ENCODE results near the gene MECP2.
"Not testable (repeated sequence)": the region's sequence is repeated elsewhere in the genome, so short reads cannot be mapped to it uniquely, and the experiment has no call there.

The MECP2 gene

GRCh38 chrX:154097589-154098541, at the start of gene MECP2:
Gene MECP2 (minus strand): TSS chrX:154097717.
- peak; percentile 95 for DNase-seq

- not testable (repeated sequence) for DNase-seq
Observed at GRCh38 chrX:154144010-154144409, 46.5 kb upstream of the MECP2 start, which contains the start of gene OPN1LW. Gene OPN1LW (plus strand): TSS chrX:154144243. CDS start chrX:154144284, 41 bp downstream.

DNA sequence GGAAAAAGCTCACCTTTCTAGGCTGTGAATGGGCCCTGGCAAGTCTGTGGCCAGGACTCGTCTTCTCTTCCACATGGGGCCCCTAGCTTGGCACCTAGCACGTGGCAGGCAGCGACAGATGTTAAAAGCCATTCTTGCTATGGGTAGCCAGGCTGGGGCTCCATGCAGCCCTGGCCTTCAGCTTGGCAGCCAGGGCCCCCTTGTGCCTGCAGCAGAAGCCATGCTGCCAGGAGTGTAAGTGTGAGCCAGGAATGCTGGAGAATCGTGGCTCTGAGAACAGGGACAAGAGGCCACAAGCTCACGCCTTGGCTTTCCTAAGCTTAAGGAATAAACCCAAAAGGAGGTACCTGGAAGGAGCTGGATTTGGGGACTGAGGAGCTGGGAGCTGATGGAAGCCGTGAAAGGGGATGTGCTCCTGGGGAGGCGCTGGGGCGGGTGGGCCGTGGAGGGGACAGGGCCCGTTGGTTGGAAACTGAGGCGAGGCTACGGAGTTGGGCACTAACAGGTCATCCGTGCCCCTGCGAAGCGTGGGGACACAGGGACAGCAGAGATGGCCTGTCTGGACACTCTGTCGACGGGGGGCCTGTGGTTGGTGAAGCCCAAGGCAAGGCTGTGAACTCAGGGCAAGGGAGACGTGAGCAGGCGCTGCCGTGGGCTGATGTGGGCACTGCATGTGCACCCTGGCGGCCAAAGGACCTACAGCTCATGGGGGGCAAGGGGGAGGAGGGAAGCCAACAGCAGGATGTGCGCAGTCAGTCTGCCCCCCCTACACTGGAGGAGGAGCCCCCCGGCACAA, 45.6 kb upstream of the MECP2 start:
- DNase-seq = no peak

GRCh38 chrX:154142386-154142785, 44.9 kb upstream of the MECP2 start:
- no peak for DNase-seq

- no peak for DNase-seq
Observed at GRCh38 chrX:154140742-154141141, 43.2 kb upstream of the MECP2 start.

- DNase-seq = no peak
Observed at GRCh38 chrX:154140206-154140605, 42.7 kb upstream of the MECP2 start.

GRCh38 chrX:154138857-154139256, 41.3 kb upstream of the MECP2 start:
- DNase-seq = no peak

GRCh38 chrX:154136627-154137161, 39.2 kb upstream of the MECP2 start:
- DNase-seq = peak; percentile 76

- no peak for DNase-seq
Observed at GRCh38 chrX:154135458-154136229, 38.1 kb upstream of the MECP2 start.

DNA sequence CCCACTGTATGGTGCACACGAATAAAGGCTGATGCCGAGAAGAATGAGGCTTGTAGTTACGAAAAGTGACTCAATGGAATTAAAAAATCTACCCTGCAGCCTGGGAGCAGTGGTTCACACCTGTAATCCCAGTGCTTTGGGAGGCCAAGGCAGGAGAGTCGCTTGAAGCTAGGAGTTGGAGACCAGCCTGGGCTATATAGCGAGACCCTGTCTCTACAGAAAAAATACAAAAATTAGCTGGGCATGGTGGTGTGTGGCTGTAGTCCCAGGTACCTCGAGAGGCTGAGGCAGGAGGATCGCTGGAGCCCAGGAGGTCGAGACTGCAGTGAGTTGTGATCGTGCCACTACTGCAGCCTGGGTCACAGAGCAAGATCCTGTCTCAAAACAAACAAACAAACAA, 34.8 kb upstream of the MECP2 start:
- DNase-seq = no peak

- DNase-seq = no peak
Observed at GRCh38 chrX:154131955-154132354, 34.4 kb upstream of the MECP2 start.

- no peak for DNase-seq
Observed at GRCh38 chrX:154126101-154126500, 28.6 kb upstream of the MECP2 start.

DNA sequence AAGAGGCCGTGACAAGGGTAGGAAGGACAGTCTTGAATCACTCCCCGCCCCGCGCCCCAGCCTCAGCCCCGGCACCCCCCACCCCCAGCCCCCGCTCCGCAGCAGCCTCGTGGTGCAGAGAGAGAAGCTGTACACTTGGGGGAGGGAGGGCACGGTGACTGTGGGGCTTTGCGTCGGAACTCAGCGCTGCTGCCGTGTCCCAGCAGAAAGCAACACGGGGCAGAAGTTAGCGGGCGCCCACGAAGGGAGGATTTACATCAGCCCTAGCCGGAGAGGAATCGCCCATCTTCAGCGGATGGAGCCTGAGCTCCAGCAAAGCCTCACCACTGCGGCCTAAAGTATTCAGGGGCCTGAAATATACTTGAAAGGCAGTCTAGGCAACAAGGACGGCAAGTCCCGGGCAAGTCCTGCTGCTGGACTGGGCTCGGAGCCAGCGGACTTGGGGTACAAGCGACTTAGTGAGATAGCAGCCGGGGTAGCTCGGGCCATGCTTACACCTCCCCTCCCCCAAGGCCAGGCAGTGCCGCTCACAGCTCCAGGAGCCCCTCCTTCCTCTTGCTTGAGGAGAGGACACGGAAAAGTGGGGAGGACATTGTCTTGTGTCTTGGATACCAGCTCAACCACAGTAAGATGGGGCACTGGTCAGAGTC, 28.0 kb upstream of the MECP2 start:
- DNase-seq = no peak

GRCh38 chrX:154123241-154124219, 26.0 kb upstream of the MECP2 start:
- DNase-seq = no peak

GRCh38 chrX:154121961-154122360, 24.4 kb upstream of the MECP2 start:
- DNase-seq = no peak

- no peak for DNase-seq
Observed at GRCh38 chrX:154121207-154121606, 23.7 kb upstream of the MECP2 start.

GRCh38 chrX:154120567-154120966, 23.1 kb upstream of the MECP2 start:
- DNase-seq = no peak

DNA sequence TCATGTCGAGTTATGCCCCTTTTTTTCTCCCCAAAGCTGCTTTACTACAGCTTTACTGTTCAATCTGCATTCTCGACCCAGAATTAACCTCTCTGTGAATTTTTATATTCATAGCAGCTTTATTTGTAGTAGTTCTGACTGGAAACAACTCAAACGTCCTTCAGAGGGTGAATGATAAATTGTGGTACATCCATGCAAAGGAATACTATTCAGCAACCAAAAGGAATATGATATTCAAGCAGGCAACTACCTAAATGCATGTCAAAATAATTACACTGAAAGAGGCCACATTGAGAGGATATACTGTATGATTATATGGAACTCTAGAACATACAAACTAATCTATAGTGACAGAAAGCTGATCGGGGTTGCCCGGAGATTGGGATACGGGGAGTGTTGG, 20.0 kb upstream of the MECP2 start:
- no peak for DNase-seq

GRCh38 chrX:154116426-154117211, 19.1 kb upstream of the MECP2 start:
- no peak for DNase-seq

DNA sequence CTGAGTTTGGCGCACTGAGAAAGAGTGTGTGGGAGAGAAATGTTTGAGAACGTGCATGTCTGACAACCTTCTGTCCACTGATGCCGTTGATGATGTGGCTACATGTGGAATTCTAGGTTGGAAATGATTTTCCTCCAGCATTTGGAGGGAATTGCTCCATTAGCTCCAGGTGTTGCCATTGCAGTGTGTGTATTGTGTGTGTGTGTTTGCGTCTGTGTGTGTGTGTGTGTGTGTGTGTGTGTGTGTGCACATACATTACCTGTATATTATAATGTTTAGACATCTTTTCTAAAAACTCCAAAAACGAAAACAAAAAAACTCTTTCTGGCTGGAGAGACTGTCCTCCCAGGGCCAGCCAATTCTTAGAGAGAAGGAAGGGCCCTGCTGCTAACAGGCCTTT, 18.2 kb upstream of the MECP2 start:
- no peak for DNase-seq

All from NCI-H1092 (cell line).